ENCODE results near the gene TRAPPC8.
A peak's percentile ranks its signal among the peaks of the same experiment; 100 is the strongest.
"Not testable (repeated sequence)": the region's sequence is repeated elsewhere in the genome, so short reads cannot be mapped to it uniquely, and the experiment has no call there.

TRAPPC8 gene

GRCh38 chr18:31850844-31851243 lies 92.1 kb downstream of the TRAPPC8 start:
- H3K4me3 ChIP-seq (ENCODE audit: low read length), result no peak overlapping the region
- TF ChIP-seq CTCF (conservative IDR thresholded peaks at IDR 0.05; ENCODE audit: low read length), result no peak
- DNase-seq (ENCODE audit: low read depth), result no peak

GRCh38 chr18:31840499-31840898 lies 102.4 kb downstream of the TRAPPC8 start:
- no peak for TF ChIP-seq CTCF (conservative IDR thresholded peaks at IDR 0.05; ENCODE audit: low read length)
- H3K4me3 ChIP-seq (ENCODE audit: low read length), result no peak overlapping the region
- no peak for DNase-seq (ENCODE audit: low read depth)

- DNase-seq (ENCODE audit: low read depth), result no peak
- no peak overlapping the region for H3K4me3 ChIP-seq (ENCODE audit: low read length)
- no peak for TF ChIP-seq CTCF (conservative IDR thresholded peaks at IDR 0.05; ENCODE audit: low read length)
Observed at GRCh38 chr18:31837879-31838278, 105.0 kb downstream of the TRAPPC8 start.

GRCh38 chr18:31835528-31836133 lies 107.3 kb downstream of the TRAPPC8 start:
- DNase-seq (ENCODE audit: low read depth), result peak; percentile 1
- no peak for TF ChIP-seq CTCF (conservative IDR thresholded peaks at IDR 0.05; ENCODE audit: low read length)
- no peak overlapping the region for H3K4me3 ChIP-seq (ENCODE audit: low read length)

GRCh38 chr18:31831903-31832302 lies 111.0 kb downstream of the TRAPPC8 start:
- H3K4me3 ChIP-seq (ENCODE audit: low read length), result no peak overlapping the region
- TF ChIP-seq CTCF (conservative IDR thresholded peaks at IDR 0.05; ENCODE audit: low read length), result no peak
- DNase-seq (ENCODE audit: low read depth), result no peak

- TF ChIP-seq CTCF (conservative IDR thresholded peaks at IDR 0.05; ENCODE audit: low read length), result no peak
- DNase-seq (ENCODE audit: low read depth), result no peak
- H3K4me3 ChIP-seq (ENCODE audit: low read length), result no peak overlapping the region
Observed at GRCh38 chr18:31830686-31831085, 112.2 kb downstream of the TRAPPC8 start.

GRCh38 chr18:31828613-31829012 lies 114.3 kb downstream of the TRAPPC8 start:
- H3K4me3 ChIP-seq (ENCODE audit: low read length), result no peak overlapping the region
- DNase-seq (ENCODE audit: low read depth), result no peak
- TF ChIP-seq CTCF (conservative IDR thresholded peaks at IDR 0.05; ENCODE audit: low read length), result no peak

GRCh38 chr18:31826673-31827325 lies 116.1 kb downstream of the TRAPPC8 start:
- not testable (repeated sequence) for DNase-seq (ENCODE audit: low read depth); H3K4me3 ChIP-seq (ENCODE audit: low read length)

Data from AG10803 (cell line).